Subcutaneous abdominal adipose tissue (tissue), 5 donors: ENCODE results near the gene EXOSC5.

ENCODE experiments used
- H3K27ac ChIP-seq: one replicate; pipeline ENCODE4 v1.7.0; 2013; ENCODE audit warnings: low read depth, mild to moderate bottlenecking, inconsistent platforms, low read length, moderate library complexity
- H3K27me3 ChIP-seq, 5 donors: one replicate each; pipeline ENCODE4 v1.7.0; 2013; ENCODE audit warnings: low read length in 5 of 5, inconsistent platforms in 1 of 5; ENCODE audit not compliant: control insufficient read depth in 5 of 5, insufficient read depth in 4 of 5
- H3K36me3 ChIP-seq, 5 donors: one replicate each; pipeline ENCODE4 v1.7.0; 2013; ENCODE audit warnings: low read length in 5 of 5; ENCODE audit not compliant: control insufficient read depth in 5 of 5, insufficient read depth in 5 of 5
- H3K4me1 ChIP-seq, 5 donors: one replicate each; pipeline ENCODE4 v1.7.0; 2013; ENCODE audit warnings: low read length in 5 of 5, mild to moderate bottlenecking in 3 of 5, moderate library complexity in 1 of 5; ENCODE audit not compliant: control insufficient read depth in 5 of 5, insufficient read depth in 5 of 5
- H3K4me3 ChIP-seq, 5 donors: one replicate each; pipeline ENCODE4 v1.7.0; 2013; ENCODE audit warnings: low read length in 5 of 5, low read depth in 1 of 5
- H3K9ac ChIP-seq, 5 donors: one replicate each; pipeline ENCODE4 v1.7.0; 2013; ENCODE audit warnings: low read length in 5 of 5, mild to moderate bottlenecking in 4 of 5, moderate library complexity in 3 of 5
- H3K9me3 ChIP-seq, 5 donors: one replicate each; pipeline ENCODE4 v1.7.0; 2013; ENCODE audit warnings: low read length in 5 of 5; ENCODE audit not compliant: control insufficient read depth in 5 of 5
- donor health status: healthy.
- donor health status: healthy.
- donor health status: healthy.
- donor health status: healthy.
- donor health status: healthy.

The EXOSC5 gene

DNA sequence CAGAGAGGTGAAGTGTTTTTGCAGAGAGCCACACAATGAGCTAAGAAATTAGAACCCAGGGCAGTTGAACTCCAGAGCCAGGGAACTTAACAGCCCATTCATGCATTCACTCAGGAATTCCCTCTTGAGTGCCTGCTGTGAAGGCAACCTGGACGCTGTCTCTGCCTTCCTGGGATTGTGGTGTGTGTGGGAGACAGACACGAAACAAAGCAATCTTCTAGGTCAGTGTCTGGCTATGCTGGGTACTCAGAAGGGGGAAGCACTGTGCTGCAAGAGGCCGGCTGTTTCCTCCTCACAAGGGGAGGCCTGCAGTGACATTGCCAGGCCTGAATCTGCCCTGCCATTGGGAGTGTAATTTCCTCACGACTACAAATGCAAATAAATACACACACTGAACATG is 10.1 kb upstream of the EXOSC5 start:
- H3K9me3 ChIP-seq: no peaks in the 10 kb centered on the region
- no peak overlapping the region for H3K27ac ChIP-seq
- H3K4me1 ChIP-seq: peaks cover 9 to 62% (median 45%) of the 10 kb centered on the region in 5 donors
- no peak overlapping the region for H3K9ac ChIP-seq
- no peak overlapping the region for H3K4me3 ChIP-seq
- H3K27me3 ChIP-seq: no peaks in the 10 kb centered on the region
- H3K36me3 ChIP-seq: peaks cover 0 to 34% (median 19%) of the 10 kb centered on the region in 5 donors

DNA sequence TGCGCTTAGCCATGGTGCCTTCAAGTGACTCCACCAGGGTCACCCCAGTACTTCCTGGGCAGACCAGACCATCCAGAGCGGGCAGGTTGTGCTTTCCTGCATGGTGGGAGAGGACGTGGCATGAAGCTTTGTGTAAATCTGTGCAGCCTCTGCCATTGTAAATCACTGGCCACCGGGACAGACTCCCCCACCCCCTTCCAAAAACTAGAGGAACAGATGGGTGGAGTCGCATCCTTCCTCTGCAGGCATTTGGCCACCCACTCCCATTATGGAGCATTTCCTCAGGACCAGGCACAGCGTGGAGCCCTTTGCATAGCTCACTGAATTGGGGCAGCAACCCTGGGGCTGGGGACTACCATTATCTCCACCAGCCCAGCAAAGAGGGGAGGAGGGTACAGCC is 8.6 kb upstream of the EXOSC5 start:
- Histone ChIP-seq H3K27ac (no peak overlapping the region), H3K9ac (no peak overlapping the region), H3K36me3 (peaks cover 3 to 27% (median 6%) of the 10 kb centered on the region in 5 donors), H3K27me3 (no peaks in the 10 kb centered on the region), H3K4me1 (peaks cover 9 to 54% (median 32%) of the 10 kb centered on the region in 5 donors), H3K4me3 (peak overlapping the region in 2 of 5 donors; percentile 6 to 35), H3K9me3 (no peaks in the 10 kb centered on the region)

DNA sequence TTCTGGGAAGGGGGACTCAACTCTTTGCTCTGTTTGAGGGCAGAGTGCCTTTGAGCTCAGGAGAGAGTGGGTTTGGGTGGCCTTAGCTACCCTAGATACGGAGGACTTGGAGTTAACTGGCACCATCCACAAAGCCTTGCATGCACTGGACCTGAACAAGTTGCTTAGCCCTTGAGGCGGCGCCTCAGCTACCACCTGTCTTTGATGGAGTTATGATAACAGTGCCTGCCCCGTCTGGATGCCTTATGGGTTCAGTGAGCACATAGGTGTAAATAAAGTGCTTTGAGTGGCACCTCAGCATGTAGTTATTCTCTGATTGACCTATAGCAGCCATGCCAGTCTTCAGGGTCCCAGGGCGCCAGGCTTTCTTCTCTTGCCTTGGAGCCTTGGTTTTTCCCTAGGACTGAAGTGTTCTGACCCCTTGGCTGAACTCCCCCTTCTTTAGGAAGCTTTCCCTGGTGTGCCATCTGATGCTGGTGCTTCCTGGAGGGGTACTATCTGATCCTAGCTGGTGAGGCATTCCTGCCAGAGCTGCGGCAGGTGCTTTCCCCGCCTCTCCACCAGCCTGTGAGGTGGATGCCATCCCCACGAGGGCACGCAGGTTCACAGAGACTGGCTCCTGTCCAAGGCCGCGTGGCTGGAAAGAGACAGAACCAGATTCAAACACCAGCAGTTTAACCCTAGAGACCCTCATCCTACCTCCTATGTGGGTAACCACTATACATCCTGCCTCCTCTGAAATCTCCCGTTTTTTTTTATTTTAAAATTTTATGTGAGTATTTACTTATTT is 6.2 kb upstream of the EXOSC5 start:
- H3K27me3 ChIP-seq: no peaks in the 10 kb centered on the region
- H3K4me3 ChIP-seq: no peak overlapping the region
- H3K27ac ChIP-seq: no peak overlapping the region
- H3K9ac ChIP-seq: no peak overlapping the region
- peaks cover 11 to 54% (median 26%) of the 10 kb centered on the region in 5 donors for H3K4me1 ChIP-seq
- H3K9me3 ChIP-seq: no peaks in the 10 kb centered on the region
- H3K36me3 ChIP-seq: peaks cover 0 to 22% (median 4%) of the 10 kb centered on the region in 5 donors

DNA sequence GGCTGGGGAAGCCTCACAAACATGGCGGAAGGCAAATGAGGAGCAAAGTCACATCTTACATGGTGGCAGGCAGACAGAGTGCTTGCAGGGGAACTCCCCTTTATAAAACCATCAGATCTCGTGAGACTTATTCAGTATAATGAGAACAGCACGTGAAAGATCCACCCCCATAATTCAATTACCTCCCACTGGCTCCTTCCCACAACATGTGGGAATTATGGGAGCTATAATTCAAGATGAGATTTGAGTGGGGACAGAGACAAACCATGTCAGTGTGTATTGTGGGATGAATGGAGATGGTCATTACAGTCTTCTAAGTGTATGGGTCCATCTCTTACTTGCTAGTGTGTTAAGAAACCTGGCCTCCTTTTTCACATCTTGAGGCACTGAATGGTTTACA is 4.9 kb upstream of the EXOSC5 start:
- H3K9ac ChIP-seq: peak overlapping the region in 1 of 5 donors; percentile 48
- no peak overlapping the region for H3K4me3 ChIP-seq
- no peaks in the 10 kb centered on the region for H3K9me3 ChIP-seq
- H3K27me3 ChIP-seq: no peaks in the 10 kb centered on the region
- no peak overlapping the region for H3K27ac ChIP-seq
- H3K4me1 ChIP-seq: peaks cover 13 to 56% (median 23%) of the 10 kb centered on the region in 5 donors
- H3K36me3 ChIP-seq: peaks cover 0 to 22% (median 4%) of the 10 kb centered on the region in 5 donors

DNA sequence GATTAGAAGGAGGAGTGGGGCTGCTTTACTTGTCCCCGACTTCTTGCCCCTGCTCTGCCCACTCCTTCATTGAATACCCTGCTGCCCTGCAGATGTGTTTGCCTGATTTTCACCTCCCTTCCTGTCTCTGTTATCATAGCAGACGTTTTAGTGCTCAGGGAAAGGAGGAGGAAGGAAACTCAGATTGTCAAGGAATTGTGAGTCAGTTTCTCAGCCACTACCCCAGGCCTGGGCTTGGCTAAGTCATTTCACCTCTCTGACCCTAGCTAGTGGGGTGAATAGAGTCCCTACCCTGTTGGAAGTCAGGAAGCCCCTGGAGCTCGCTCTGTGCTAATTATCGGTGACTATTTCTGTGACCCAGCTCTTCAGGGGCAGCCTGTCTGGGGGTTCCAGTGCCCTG is 4.3 kb upstream of the EXOSC5 start:
- Histone ChIP-seq H3K27ac (no peak overlapping the region), H3K4me1 (peaks cover 16 to 56% (median 28%) of the 10 kb centered on the region in 5 donors), H3K36me3 (peaks cover 0 to 22% (median 4%) of the 10 kb centered on the region in 5 donors)

DNA sequence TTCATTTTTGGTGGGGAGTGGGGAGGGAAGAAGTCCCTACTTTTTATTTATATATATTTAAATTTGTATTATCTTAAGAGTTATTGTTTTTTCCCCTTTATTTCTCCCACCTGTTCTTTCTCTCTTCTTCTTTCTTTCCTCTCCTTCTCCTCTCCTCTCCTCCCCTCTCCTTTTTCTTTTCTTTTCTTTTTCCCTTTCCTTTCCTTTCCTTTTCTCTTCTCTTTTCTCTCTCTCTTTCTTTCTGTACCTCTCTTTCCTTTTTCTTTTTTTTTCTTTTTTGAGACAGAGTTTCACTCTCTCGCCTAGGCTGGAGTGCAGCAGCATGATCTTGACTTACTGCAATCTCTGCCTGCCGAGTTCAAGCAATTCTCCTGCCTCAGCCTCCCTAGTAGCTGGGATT is 2.4 kb upstream of the EXOSC5 start:
- Histone ChIP-seq H3K4me3 (no peak overlapping the region), H3K27me3 (no peaks in the 10 kb centered on the region), H3K9me3 (no peaks in the 10 kb centered on the region), H3K9ac (peak overlapping the region in 1 of 5 donors; percentile 41), H3K4me1 (peaks cover 11 to 43% (median 28%) of the 10 kb centered on the region in 5 donors), H3K36me3 (peaks cover 0 to 17% (median 4%) of the 10 kb centered on the region in 5 donors), H3K27ac (no peak overlapping the region)

More for the DNA sequence above, 4.3 kb upstream of the EXOSC5 start:
- H3K27me3 ChIP-seq: no peaks in the 10 kb centered on the region
- H3K9me3 ChIP-seq: no peaks in the 10 kb centered on the region
- no peak overlapping the region for H3K4me3 ChIP-seq
- no peak overlapping the region for H3K9ac ChIP-seq

DNA sequence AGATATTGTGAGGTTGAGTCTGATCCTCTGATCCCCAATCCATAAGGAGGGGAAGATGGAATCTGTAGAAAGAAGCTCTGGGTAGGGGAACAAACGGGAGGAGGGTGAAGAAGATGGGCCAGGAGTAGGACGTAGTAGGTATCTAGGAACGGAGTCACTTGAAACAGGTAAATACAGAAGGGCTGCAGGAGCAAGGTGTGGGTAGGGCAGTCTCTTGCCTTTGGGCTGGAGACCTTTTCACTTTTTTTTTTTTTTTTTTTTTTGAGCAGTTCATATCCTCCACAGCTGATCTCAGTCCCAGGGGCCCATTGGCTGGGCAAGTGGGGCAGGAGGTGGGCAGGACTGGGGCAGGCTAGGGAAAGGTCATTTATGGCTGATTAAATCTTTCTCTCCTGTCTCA is 1.9 kb upstream of the EXOSC5 start:
- no peak overlapping the region for H3K27ac ChIP-seq
- H3K4me3 ChIP-seq: peak overlapping the region in 3 of 5 donors; percentile 95 to 99 (median 98)
- no peaks in the 10 kb centered on the region for H3K9me3 ChIP-seq
- no peaks in the 10 kb centered on the region for H3K27me3 ChIP-seq
- peaks cover 0 to 17% (median 4%) of the 10 kb centered on the region in 5 donors for H3K36me3 ChIP-seq
- peaks cover 11 to 43% (median 28%) of the 10 kb centered on the region in 5 donors for H3K4me1 ChIP-seq
- H3K9ac ChIP-seq: peak overlapping the region; percentile 7 to 97 (median 89)

DNA sequence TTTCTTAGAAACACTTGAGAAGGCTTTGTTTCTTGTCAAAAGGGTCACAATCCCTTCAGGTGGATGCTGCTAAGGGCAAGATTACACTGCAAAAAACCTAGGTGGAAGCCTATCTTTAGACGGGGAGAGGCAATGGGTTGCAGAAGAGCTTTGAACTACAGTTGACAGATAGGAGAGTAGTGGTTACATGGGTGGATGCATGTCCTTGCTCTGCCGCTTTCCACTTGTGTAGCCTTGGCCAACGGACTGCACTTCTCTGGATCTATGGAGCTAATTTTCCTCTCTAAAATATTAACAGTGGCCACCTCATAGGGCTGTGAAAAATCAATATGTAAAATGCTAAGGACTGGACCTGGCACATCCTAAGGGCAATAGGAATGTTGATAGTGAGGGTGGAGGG is 1.4 kb upstream of the EXOSC5 start:
- Histone ChIP-seq H3K9ac (peak overlapping the region; percentile 7 to 97 (median 92)), H3K4me1 (peaks cover 11 to 43% (median 28%) of the 10 kb centered on the region in 5 donors), H3K36me3 (peaks cover 0 to 16% (median 4%) of the 10 kb centered on the region in 5 donors), H3K4me3 (peak overlapping the region; percentile 84 to 99 (median 95)), H3K9me3 (no peaks in the 10 kb centered on the region), H3K27me3 (no peaks in the 10 kb centered on the region), H3K27ac (no peak overlapping the region)

DNA sequence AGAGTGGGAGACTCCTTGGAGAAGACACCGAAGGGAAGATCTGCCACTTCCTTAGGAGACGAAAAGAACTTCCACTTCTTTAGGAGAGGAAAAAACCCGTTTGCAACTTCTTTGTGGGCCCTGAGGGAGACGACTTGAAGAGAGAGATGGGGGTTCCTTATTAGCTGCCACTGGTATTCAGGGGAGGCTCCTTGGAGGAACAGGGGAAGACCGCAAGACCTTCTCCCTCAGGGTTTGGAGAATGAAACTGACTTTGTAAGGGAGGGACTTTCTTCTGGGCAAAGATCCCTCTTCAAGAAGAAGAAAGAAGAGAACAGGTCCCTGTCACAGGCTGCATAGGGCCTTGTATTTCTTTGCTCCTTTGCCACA is 875 bp upstream of the EXOSC5 start:
- peak overlapping the region; percentile 97 for H3K27ac ChIP-seq
- peaks cover 10 to 39% (median 28%) of the 10 kb centered on the region in 5 donors for H3K4me1 ChIP-seq
- peak overlapping the region; percentile 84 to 99 (median 95) for H3K4me3 ChIP-seq
- no peaks in the 10 kb centered on the region for H3K9me3 ChIP-seq
- no peaks in the 10 kb centered on the region for H3K27me3 ChIP-seq
- peak overlapping the region; percentile 16 to 97 (median 92) for H3K9ac ChIP-seq
- peaks cover 0 to 11% (median 2%) of the 10 kb centered on the region in 5 donors for H3K36me3 ChIP-seq

DNA sequence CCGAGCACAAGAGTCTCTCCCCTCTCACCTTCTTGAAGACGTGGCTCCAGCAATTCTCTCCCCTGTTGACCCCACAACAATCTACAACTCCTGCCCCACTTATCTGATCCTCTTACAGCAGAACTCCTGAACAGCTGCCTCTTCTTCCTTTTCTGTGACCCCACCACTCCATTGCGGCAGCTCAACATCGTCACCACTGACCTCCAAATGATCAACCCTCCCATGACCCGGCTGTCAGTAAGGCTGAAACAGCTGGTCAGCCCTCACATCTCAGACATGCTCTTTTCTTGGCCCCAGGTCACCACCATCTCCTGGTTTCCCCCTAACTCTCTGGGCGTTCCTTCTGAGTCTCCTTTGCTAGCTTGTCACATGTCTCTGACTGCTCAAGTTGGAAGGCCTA is 1.8 kb downstream of the EXOSC5 start:
- peaks cover 0 to 18% (median 16%) of the 10 kb centered on the region in 5 donors for H3K36me3 ChIP-seq
- H3K27ac ChIP-seq: no peak overlapping the region
- H3K4me3 ChIP-seq: no peak overlapping the region
- no peaks in the 10 kb centered on the region for H3K27me3 ChIP-seq
- no peak overlapping the region for H3K9ac ChIP-seq
- no peaks in the 10 kb centered on the region for H3K9me3 ChIP-seq
- H3K4me1 ChIP-seq: peaks cover 9 to 29% (median 25%) of the 10 kb centered on the region in 5 donors
